ENCODE measurements around the gene ROR1.

ROR1 gene

GRCh38 chr1:63921802-63922201 is 148.0 kb downstream of the ROR1 start:
- TF ChIP-seq CTCF (IDR thresholded peaks at IDR 0.05; ENCODE audit: low read depth, low read length) (no peak), POLR2A (IDR thresholded peaks at IDR 0.05; ENCODE audit: extremely low read depth, insufficient read length) (no peak), MAX (IDR thresholded peaks at IDR 0.05; ENCODE audit: low read depth, low read length) (no peak), MYC (IDR thresholded peaks at IDR 0.05; ENCODE audit: low read depth, low read length) (no peak)
- DNase-seq (ENCODE audit: low read depth), result no peak
- no peak overlapping the region for H3K4me3 ChIP-seq (ENCODE audit: low read depth, low read length)

GRCh38 chr1:63922848-63923247 is 149.0 kb downstream of the ROR1 start:
- DNase-seq (ENCODE audit: low read depth), result no peak
- TF ChIP-seq MYC (IDR thresholded peaks at IDR 0.05; ENCODE audit: low read depth, low read length), result no peak
- TF ChIP-seq CTCF (IDR thresholded peaks at IDR 0.05; ENCODE audit: low read depth, low read length), result no peak
- no peak for TF ChIP-seq MAX (IDR thresholded peaks at IDR 0.05; ENCODE audit: low read depth, low read length)
- TF ChIP-seq POLR2A (IDR thresholded peaks at IDR 0.05; ENCODE audit: extremely low read depth, insufficient read length), result no peak
- no peak overlapping the region for H3K4me3 ChIP-seq (ENCODE audit: low read depth, low read length)

- no peak overlapping the region for H3K4me3 ChIP-seq (ENCODE audit: low read depth, low read length)
- DNase-seq (ENCODE audit: low read depth), result no peak
- TF ChIP-seq MYC (IDR thresholded peaks at IDR 0.05; ENCODE audit: low read depth, low read length) (no peak), MAX (IDR thresholded peaks at IDR 0.05; ENCODE audit: low read depth, low read length) (no peak), CTCF (IDR thresholded peaks at IDR 0.05; ENCODE audit: low read depth, low read length) (no peak), POLR2A (IDR thresholded peaks at IDR 0.05; ENCODE audit: extremely low read depth, insufficient read length) (no peak)
Observed at GRCh38 chr1:63923302-63923701, 149.5 kb downstream of the ROR1 start.

- no peak for DNase-seq (ENCODE audit: low read depth)
- H3K4me3 ChIP-seq (ENCODE audit: low read depth, low read length), result no peak overlapping the region
- TF ChIP-seq POLR2A (IDR thresholded peaks at IDR 0.05; ENCODE audit: extremely low read depth, insufficient read length), result no peak
- TF ChIP-seq CTCF (IDR thresholded peaks at IDR 0.05; ENCODE audit: low read depth, low read length), result no peak
- TF ChIP-seq MYC (IDR thresholded peaks at IDR 0.05; ENCODE audit: low read depth, low read length), result no peak
- no peak for TF ChIP-seq MAX (IDR thresholded peaks at IDR 0.05; ENCODE audit: low read depth, low read length)
Observed at GRCh38 chr1:63924600-63924999, 150.8 kb downstream of the ROR1 start.

GRCh38 chr1:63928186-63929105 is 154.6 kb downstream of the ROR1 start:
- H3K4me3 ChIP-seq (ENCODE audit: low read depth, low read length), result no peak overlapping the region
- DNase-seq (ENCODE audit: low read depth), result no peak
- no peak for TF ChIP-seq MAX (IDR thresholded peaks at IDR 0.05; ENCODE audit: low read depth, low read length)
- no peak for TF ChIP-seq MYC (IDR thresholded peaks at IDR 0.05; ENCODE audit: low read depth, low read length)
- no peak for TF ChIP-seq POLR2A (IDR thresholded peaks at IDR 0.05; ENCODE audit: extremely low read depth, insufficient read length)
- no peak for TF ChIP-seq CTCF (IDR thresholded peaks at IDR 0.05; ENCODE audit: low read depth, low read length)
